HS-27A (cell line): ENCODE results near the gene LENG1.
"Not testable (repeated sequence)": the region's sequence is repeated elsewhere in the genome, so short reads cannot be mapped to it uniquely, and the experiment has no call there.

Experiments
- DNase-seq: peaks from one replicate; pipeline ENCODE4 v3.0.0-alpha.2; 2012; ENCODE audit warnings: low read depth, missing footprints

LENG1 gene

DNA sequence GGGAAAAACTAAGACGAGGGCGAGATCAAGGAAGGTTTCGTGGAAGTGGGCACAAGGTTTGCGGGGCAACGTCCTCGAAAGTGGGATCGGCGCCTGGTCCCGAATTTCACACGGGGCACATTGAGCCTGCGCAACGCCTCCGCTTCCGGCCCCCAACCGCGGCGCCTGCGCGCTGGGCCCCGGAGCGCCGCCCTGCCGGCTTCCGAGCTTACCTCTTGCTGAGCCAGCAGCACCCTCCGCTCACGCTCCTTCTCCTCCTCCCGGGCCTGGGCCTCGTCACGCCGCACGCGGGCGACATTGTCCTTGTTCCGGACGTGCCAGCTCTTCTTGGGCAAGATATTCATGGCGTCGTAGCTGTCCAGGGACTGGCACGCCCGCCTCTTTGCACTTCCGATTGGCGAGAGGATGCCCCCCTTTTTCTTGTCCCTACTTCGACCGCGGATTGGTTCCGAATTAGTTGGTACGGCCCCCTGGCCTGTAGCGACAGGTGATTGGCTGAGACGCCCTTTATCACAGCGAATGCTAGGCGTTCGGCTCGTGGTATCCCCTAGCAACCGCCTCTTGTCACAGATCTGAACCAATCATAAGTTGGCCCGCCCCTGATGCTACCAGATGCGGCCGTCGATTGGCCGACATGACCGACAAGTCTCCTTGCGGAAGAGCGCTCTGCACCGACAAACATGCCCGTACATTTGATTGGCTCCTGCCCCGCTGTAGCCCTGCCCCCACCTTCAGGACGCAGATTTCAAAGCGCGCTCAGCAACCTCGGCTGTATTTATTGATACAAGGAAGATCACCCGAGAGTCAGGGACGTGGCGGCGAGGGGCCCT is at the start of gene LENG1:
Gene LENG1 (minus strand): TSS at position 370 of the 830 bp plus-strand sequence. CDS start 26 bp downstream, at position 344.
- peak; percentile 100 for DNase-seq

DNA sequence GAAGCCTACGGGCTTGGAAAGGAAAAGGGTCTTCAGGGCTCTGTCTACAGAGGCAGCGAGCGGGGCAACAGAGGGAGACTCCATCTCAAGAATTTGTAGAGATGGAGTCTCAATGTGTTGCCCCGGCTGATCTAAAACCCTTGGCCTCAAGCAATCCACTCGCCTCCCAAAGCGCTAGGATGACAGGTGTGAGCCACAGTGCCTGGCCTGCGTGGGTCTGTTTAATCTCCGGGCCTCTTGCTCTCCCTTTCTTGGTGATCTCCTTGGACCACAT is 49.2 kb upstream of the LENG1 start:
- DNase-seq: no peak

DNA sequence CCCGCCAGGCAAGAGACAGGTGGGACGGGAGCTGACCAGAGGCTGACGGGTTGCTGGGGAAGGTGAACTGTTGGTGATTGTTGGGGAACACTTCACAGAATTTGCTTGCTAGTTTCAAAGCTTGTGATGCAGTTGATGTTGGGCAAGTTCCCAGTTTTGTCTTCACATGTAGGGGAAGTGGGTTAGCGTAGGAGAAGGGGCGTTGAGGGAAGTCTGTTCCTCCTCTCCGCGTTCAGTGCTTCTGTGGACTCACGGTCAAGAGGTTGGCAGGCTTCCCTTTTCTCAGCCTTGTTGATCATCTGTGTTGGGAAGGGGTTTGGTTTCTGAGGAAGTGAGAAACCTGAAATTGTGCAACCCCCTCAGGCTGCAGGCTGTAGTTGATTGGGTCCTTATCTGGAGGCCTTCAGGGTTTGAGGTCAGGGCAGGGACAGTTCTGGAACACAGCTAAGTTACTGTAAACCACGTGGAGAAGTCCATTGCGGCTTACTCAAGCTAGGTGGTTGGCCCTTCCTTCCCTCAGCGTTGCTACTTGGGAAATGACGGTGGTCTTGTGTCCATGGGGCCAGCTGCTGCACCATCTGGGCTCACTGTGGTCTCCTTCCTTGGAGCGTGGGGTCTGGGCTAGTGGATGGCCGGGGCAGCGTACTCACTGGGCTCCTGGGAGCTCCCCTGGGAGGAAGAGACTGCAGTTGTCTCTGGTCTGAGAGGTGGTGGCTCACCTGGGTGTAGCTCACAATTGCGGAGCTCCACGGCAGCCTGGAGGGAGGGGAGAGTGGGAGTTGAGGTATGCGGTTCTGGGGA is 48.7 kb upstream of the LENG1 start:
- DNase-seq: no peak

- DNase-seq: no peak
Measured at GRCh38 chr19:54207676-54207982, 48.1 kb upstream of the LENG1 start.

- DNase-seq: not testable (repeated sequence)
Measured at GRCh38 chr19:54207193-54207592, 47.7 kb upstream of the LENG1 start.

GRCh38 chr19:54206831-54207177 is 47.3 kb upstream of the LENG1 start:
- no peak for DNase-seq

- DNase-seq: no peak
Measured at GRCh38 chr19:54206030-54206830, 46.7 kb upstream of the LENG1 start.

DNA sequence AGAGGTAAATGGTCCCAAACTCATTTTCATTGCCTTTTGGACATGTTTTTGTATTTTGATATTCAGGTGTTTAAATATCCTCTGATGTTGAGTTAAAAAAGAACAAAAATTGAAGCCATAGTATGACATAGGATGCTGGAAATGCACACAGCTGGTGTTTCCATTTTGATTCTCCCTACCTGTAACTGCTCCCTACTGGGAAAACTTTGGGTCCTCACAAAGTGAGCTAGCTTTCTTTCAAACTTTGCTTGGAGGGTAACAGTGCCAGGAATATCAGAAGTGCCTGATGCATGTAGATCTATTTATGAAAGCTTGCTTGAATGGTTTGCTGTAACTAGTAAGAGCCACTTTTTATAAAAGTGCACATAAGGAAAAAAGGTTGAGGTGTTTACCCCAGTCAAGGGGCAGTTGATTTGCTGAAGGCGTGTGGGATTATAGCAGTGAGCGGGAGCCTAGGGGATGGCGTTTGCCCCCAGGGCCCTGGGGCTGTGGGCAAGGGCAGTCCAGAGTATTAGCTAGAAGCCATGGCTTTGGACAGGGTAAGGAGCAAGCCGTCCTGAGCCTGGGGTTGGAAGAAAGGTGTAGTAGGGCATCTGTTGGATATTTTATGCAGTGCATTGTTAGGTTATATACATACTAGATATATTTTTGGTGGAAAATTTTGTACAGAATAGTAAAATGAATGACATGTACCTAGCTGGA is 45.4 kb upstream of the LENG1 start:
- DNase-seq: no peak

GRCh38 chr19:54203151-54203611 is 43.7 kb upstream of the LENG1 start:
- DNase-seq: no peak

- no peak for DNase-seq
Measured at GRCh38 chr19:54201980-54202379, 42.5 kb upstream of the LENG1 start.

- DNase-seq: no peak
Measured at GRCh38 chr19:54201172-54201701, 41.7 kb upstream of the LENG1 start.

- no peak for DNase-seq
Measured at GRCh38 chr19:54199401-54199800, 39.9 kb upstream of the LENG1 start.

GRCh38 chr19:54197121-54197520 is 37.6 kb upstream of the LENG1 start:
- no peak for DNase-seq

DNA sequence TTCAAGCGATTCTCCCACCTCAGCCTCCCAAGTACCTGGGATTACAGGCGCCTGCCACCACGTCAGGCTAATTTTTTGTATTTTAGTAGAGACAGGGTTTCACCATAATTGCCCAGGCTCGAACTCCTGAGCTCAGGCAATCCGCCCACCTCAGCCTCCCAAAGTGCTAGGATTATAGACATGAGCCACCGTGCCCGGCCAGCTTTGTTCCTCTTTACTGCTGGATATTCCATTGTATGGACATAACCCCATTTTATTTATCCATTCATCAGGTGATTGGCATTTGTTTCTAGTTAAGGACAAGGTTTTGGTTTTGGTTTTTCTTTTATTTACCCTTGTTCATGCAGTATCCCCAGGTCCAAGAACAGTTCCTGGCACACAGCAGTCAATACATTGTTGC is 37.0 kb upstream of the LENG1 start:
- no peak for DNase-seq

- not testable (repeated sequence) for DNase-seq
Measured at GRCh38 chr19:54194463-54194862, 34.9 kb upstream of the LENG1 start.

- DNase-seq: no peak
Measured at GRCh38 chr19:54193011-54193410, 33.5 kb upstream of the LENG1 start.

DNA sequence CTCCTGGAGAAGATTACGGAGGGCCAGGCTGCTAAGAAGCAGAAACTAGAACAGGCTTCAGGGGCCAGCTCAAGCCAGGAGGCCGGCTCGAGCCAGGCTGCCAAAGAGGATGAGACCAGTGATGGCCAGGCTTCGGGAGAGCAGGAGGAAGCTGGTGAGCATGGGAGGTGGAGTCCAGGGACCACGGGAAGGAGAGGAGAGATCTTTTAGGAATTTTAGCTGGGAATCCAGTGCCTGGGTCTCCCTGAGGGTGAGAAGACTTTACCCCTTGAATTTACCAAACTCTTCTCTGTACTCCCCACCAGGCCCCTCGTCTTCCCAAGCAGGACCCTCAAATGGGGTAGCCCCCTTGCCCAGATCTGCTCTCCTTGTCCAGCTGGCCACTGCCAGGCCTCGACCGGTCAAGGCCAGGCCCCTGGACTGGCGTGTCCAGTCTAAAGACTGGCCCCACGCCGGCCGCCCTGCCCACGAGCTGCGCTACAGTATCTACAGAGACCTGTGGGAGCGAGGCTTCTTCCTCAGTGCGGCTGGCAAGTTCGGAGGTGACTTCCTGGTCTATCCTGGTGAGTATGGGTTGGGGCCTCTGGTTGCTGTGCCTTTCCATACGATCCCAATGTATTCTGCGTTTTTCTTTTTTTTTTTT is 32.4 kb upstream of the LENG1 start:
- no peak for DNase-seq

DNA sequence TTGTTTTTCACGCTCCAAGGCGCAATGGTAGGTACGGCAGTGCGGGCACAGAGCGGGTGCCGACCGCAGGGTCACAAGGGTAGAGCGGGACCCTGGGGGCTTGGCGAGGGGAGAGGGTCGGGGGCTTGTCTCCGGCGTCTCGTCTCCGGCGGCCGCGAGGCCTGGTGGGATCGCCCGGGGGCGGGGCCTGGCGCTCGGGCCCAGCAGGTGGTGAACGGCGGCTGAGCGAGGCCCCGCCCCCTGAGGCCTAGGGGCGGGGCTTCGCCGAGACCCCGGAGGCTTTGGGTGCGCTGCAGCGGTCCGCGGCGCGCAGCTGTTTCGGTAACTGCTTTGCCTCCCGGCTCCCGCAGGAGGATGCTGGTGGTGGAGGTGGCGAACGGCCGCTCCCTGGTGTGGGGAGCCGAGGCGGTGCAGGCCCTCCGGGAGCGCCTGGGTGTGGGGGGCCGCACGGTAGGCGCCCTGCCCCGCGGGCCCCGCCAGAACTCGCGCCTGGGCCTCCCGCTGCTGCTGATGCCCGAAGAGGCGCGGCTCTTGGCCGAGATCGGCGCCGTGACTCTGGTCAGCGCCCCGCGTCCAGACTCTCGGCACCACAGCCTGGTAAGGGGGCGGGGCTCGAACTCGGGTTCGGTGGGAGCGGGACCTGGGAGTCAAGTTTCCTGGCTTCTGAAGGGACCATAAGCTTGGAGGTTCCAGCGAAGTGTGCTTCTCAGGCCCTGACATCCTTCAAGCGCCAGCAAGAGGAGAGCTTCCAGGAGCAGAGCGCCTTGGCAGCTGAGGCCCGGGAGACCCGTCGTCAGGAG is 31.7 kb upstream of the LENG1 start, which contains the start of gene TSEN34:
Gene TSEN34 (plus strand): TSS at position 298 of the 800 bp plus-strand sequence. CDS start 57 bp downstream, at position 355.
- DNase-seq: no peak

- DNase-seq: peak; percentile 100
Measured at GRCh38 chr19:54190503-54191010, 31.0 kb upstream of the LENG1 start.
